PC-3 (cell line): Measurements from ENCODE around the gene SNTG2.

ENCODE experiments used
- CTCF ChIP-seq: fragments of 300-600 bp; sonication (generic); conservative IDR thresholded peaks from 2 replicates; pipeline ENCODE4 v1.5.1; 2017; ENCODE audit warnings: antibody characterized with exemption, low read depth, mild to moderate bottlenecking, low read length
- EZH2 ChIP-seq: fragments of 300-600 bp; sonication (generic); IDR thresholded peaks from one replicate; pipeline ENCODE4 v1.6.1; 2017; ENCODE audit warnings: antibody characterized with exemption, mild to moderate bottlenecking, low read length; ENCODE audit not compliant: unreplicated experiment

GRCh38 chr2:1166976-1167375, 216.3 kb downstream of the SNTG2 start:
- no peak for TF ChIP-seq CTCF
- no peak for TF ChIP-seq EZH2
